Naive thymus-derived CD8-positive, alpha-beta T cell (primary cell): ENCODE results near the gene RETREG3. TPM values are rescaled to one million over a fixed set of nuclear protein-coding genes. Genes with fewer than 3 reads are reported as not detected.

Experiments used
- ATAC-seq, 2 donors: fragments of 150-1000 bp; cut with Tn5 transposase in 1 of 2; sonication (Bioruptor Pico), chemical (Tn5 transposase) in 1 of 2; 1 replicate in 1 of 2; 2 replicates in 1 of 2; pipeline ENCODE4 v1.10.0; 2021; ENCODE audit warnings: mild to moderate bottlenecking in 2 of 2, moderate library complexity in 2 of 2
- POLR2A ChIA-PET: fragments of 350-600 bp; sonication (Branson Sonifier 250); formaldehyde crosslinking; loops from one replicate; lab custom pipeline; 2021; ENCODE audit warnings: antibody characterized with exemption; lab: Charles Lee
- DNase-seq, 10 donors: peaks; one replicate each; pipeline versions ENCODE4 v3.0.0 to v3.0.0-alpha.2; 2020 to 2022
- H3K27ac Mint-ChIP-seq, 10 donors: one replicate each; pipeline ENCODE4 v1.8.0; 2020 to 2022; ENCODE audit warnings: mild to moderate bottlenecking in 10 of 10, mixed read lengths in 10 of 10, moderate library complexity in 4 of 10, inconsistent platforms in 1 of 10
- H3K27me3 Mint-ChIP-seq, 5 donors: one replicate each; pipeline ENCODE4 v1.8.0; 2021 to 2022; ENCODE audit warnings: mixed read lengths in 5 of 5
- H3K36me3 Mint-ChIP-seq, 3 donors: one replicate each; pipeline ENCODE4 v1.8.0; 2020 to 2022; ENCODE audit warnings: mixed read lengths in 3 of 3, mild to moderate bottlenecking in 2 of 3, inconsistent platforms in 1 of 3
- H3K4me1 Mint-ChIP-seq, 4 donors: one replicate each; pipeline ENCODE4 v1.8.0; 2021 to 2022; ENCODE audit warnings: mixed read lengths in 4 of 4
- H3K4me3 Mint-ChIP-seq, 10 donors: one replicate each; pipeline ENCODE4 v1.8.0; 2020 to 2022; ENCODE audit warnings: mild to moderate bottlenecking in 10 of 10, mixed read lengths in 10 of 10, moderate library complexity in 6 of 10, inconsistent platforms in 1 of 10
- H3K9me3 Mint-ChIP-seq, 9 donors: one replicate each; pipeline ENCODE4 v1.8.0; 2020 to 2022; ENCODE audit warnings: mixed read lengths in 9 of 9, mild to moderate bottlenecking in 3 of 9, inconsistent platforms in 1 of 9, moderate library complexity in 1 of 9
- polyA plus RNA-seq, 3 donors: library from polyadenylated mRNA; unstranded; fragments of 300-500 nt; fragmentation: Illumina TruSeq; gene quantifications; one replicate each; pipeline ENCODE4 v1.2.3, GENCODE V29; 2021
- total RNA-seq, 8 experiments: library from RNA in 2 of 8; stranded (reverse) in 2 of 8; gene quantifications; one replicate each; pipeline ENCODE4 v1.2.3 and lab custom pipeline; 2021 to 2026

RETREG3 gene
- total and polyA plus RNA-seq, 5 experiments from 2014 or later = 119 to 147 (median 131) TPM

DNA sequence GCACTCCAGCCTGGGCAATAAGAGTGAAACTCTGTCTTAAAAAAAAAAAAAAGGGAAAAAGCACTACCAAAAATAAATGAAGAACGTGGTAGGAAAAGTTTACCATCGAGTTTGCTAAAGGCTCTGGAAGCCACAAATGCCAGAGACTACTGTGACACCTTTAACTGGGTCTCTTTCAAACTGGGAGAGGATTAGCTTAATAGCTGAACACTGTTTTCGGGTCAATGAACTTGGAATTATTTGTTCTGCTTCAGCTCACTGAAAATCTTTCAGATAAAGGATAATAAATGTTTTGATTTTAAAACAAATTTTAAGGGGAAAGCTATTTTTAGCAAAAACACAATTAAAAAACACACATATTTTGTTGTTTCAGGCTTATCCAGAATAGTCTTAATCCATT, 1.4 kb downstream of the RETREG3 start:
- POLR2A ChIA-PET = interaction anchor here (0.6 to 3.3 kb wide), 15 partner anchors 15 to 391 kb away, joined by 3 to 26 read pairs (median 5); partner anchors contain the start of genes MLX, NAGLU, PSMC3IP and RPL27
- H3K36me3 Mint-ChIP-seq = peaks cover 3 to 48% (median 8%) of the 10 kb centered on the region in 3 donors
- H3K9me3 Mint-ChIP-seq = no peaks in the 10 kb centered on the region
- H3K4me1 Mint-ChIP-seq = peaks cover 34 to 65% (median 62%) of the 10 kb centered on the region in 4 donors
- H3K27ac Mint-ChIP-seq = peak overlapping the region in 9 of 10 donors; percentile 82 to 100 (median 99)
- H3K27me3 Mint-ChIP-seq = no peaks in the 10 kb centered on the region
- ATAC-seq = no peak
- no peak for DNase-seq
- peak overlapping the region; percentile 97 to 100 (median 100) for H3K4me3 Mint-ChIP-seq

DNA sequence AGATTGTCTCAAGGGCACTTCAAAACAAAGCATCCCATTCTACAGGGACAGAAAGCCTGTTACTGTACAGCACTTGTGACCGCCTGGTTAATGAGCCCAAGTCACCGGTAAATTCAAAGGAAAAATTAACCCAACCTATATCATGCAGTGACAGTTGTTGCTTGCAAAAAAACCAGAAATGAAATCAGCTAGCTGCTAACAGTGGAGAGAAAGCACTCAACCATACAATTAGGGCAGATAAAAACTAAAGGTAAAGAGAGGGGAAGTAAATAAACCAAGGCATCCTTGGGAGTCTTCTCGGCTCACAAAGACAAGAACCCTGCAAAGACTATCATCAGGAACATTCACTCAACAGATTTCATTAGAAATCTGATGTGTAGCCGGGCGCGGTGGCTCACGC, 5.9 kb downstream of the RETREG3 start:
- Mint-ChIP-seq H3K27ac (peak overlapping the region in 4 of 10 donors; percentile 6 to 80 (median 34)), H3K4me3 (peak overlapping the region in 6 of 10 donors; percentile 20 to 52 (median 35)), H3K9me3 (no peaks in the 10 kb centered on the region), H3K27me3 (no peaks in the 10 kb centered on the region), H3K4me1 (peaks cover 33 to 80% (median 68%) of the 10 kb centered on the region in 4 donors), H3K36me3 (peaks cover 0 to 69% (median 4%) of the 10 kb centered on the region in 3 donors)
- POLR2A ChIA-PET = no interaction called here
- DNase-seq (no peak), ATAC-seq (no peak)

DNA sequence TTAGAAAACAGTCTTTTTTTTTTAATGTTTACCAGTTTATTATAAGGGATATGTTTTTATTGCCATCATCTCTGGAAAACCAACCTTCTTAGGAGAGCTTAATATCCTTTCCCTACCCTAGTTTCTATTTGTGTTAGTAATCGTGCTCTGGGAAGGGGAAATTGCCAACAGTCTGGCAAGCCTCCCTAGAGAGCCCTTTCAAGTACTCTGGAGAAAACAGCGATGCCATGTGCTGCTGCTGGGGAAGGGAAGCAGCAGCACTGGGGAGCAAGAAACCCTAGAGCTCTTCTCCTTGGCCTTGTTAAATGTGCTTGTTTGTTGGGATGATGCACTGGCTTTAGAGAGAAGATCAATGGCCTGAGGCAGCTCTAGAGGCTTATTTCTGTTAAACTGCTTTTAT, 10.3 kb downstream of the RETREG3 start:
- Mint-ChIP-seq H3K4me3 (peak overlapping the region in 3 of 10 donors; percentile 9 to 52 (median 26)), H3K27me3 (no peaks in the 10 kb centered on the region), H3K9me3 (no peaks in the 10 kb centered on the region), H3K27ac (peak overlapping the region in 4 of 10 donors; percentile 19 to 71 (median 42)), H3K4me1 (peaks cover 14 to 47% (median 35%) of the 10 kb centered on the region in 4 donors), H3K36me3 (peaks cover 0 to 64% (median 5%) of the 10 kb centered on the region in 3 donors)
- POLR2A ChIA-PET = interaction anchor here (1.4 kb wide), 1 partner anchor 10 kb away, joined by 6 read pairs; the partner anchor contains the start of genes RETREG3 and TUBG1
- DNase-seq = no peak
- ATAC-seq = no peak

DNA sequence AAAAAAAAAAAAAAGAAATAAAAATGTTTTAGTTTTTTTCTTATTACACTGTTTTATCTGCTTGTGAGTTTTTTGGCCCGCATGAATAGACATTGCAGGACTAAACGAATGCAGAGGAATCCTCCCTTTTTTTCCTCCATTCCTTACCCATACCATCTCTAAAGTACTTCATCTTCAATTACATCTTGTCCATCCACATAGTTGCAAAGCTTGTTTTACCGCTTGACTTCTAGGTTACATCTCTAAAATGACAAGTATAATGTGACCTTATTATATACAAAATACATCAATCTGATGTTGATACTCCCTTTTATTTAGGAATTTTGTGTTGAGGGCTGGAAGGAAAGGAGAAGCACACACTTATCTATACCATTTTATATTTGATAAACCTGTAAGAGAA, 12.8 kb downstream of the RETREG3 start:
- H3K9me3 Mint-ChIP-seq = no peaks in the 10 kb centered on the region
- no peak for ATAC-seq
- H3K4me1 Mint-ChIP-seq = peaks cover 8 to 44% (median 27%) of the 10 kb centered on the region in 4 donors
- peaks cover 0 to 67% (median 4%) of the 10 kb centered on the region in 3 donors for H3K36me3 Mint-ChIP-seq
- no peaks in the 10 kb centered on the region for H3K27me3 Mint-ChIP-seq
- H3K4me3 Mint-ChIP-seq = no peak overlapping the region
- DNase-seq = no peak
- POLR2A ChIA-PET = interaction anchor here (0.6 kb wide), 1 partner anchor 718 kb away, joined by 3 read pairs; no protein-coding TSS in a partner anchor
- peak overlapping the region in 2 of 10 donors; percentile 0 to 8 for H3K27ac Mint-ChIP-seq

DNA sequence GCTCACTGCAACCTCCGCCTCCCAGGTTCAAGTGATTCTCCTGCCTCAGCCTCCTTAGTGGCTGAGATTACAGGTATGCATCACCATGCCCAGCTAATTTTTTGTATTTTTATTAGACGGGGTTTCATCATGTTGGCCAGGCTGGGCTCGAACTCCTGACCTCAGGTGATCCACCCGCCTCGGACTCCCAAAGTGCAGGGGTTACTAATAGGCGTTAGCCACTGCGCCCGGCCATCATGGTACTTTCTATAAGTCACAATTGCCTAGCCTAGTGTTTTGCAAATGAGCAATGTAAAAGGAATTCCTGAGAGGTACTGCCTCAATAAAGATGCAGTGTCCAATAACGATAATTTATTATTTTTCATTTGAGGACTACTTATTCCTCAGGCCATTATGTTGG, 17.8 kb downstream of the RETREG3 start:
- ATAC-seq (no peak), DNase-seq (no peak)
- Mint-ChIP-seq H3K27me3 (no peaks in the 10 kb centered on the region), H3K36me3 (peaks cover 0 to 80% (median 8%) of the 10 kb centered on the region in 3 donors), H3K4me1 (peaks cover 7 to 21% (median 14%) of the 10 kb centered on the region in 4 donors), H3K4me3 (no peak overlapping the region), H3K9me3 (no peaks in the 10 kb centered on the region), H3K27ac (no peak overlapping the region)
- POLR2A ChIA-PET = interaction anchor here (0.7 to 1.6 kb wide), 4 partner anchors 18 to 77 kb away, joined by 3 to 5 read pairs (median 3); partner anchors contain the start of genes RETREG3 and TUBG1

DNA sequence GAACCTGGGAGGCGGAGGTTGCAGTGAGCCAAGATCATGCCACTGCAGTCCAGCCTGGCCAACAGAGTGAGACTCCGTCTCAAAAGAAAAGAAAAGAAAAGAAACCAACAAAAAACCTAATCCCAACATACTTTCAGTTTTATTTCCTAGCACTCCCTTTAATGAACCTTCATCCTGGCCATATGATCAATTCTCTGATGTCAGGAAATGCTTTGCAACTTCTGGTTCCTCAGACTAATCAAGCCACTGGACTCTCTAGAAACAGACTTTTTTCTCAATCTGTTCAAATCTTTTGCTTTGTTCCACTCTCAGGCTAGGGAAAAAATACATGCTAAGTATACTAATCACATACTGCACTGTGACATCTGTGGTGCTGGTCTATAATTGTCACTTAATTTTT, 18.3 kb downstream of the RETREG3 start:
- Mint-ChIP-seq H3K36me3 (peaks cover 0 to 83% (median 8%) of the 10 kb centered on the region in 3 donors), H3K4me3 (no peak overlapping the region), H3K27me3 (no peaks in the 10 kb centered on the region), H3K9me3 (no peaks in the 10 kb centered on the region), H3K4me1 (peaks cover 6 to 19% (median 13%) of the 10 kb centered on the region in 4 donors), H3K27ac (peak overlapping the region in 3 of 10 donors; percentile 20 to 53 (median 25))
- DNase-seq (no peak), ATAC-seq (no peak)
- POLR2A ChIA-PET = interaction anchor here (0.7 to 1.6 kb wide), 4 partner anchors 19 to 77 kb away, joined by 3 to 5 read pairs (median 3); partner anchors contain the start of genes RETREG3 and TUBG1

DNA sequence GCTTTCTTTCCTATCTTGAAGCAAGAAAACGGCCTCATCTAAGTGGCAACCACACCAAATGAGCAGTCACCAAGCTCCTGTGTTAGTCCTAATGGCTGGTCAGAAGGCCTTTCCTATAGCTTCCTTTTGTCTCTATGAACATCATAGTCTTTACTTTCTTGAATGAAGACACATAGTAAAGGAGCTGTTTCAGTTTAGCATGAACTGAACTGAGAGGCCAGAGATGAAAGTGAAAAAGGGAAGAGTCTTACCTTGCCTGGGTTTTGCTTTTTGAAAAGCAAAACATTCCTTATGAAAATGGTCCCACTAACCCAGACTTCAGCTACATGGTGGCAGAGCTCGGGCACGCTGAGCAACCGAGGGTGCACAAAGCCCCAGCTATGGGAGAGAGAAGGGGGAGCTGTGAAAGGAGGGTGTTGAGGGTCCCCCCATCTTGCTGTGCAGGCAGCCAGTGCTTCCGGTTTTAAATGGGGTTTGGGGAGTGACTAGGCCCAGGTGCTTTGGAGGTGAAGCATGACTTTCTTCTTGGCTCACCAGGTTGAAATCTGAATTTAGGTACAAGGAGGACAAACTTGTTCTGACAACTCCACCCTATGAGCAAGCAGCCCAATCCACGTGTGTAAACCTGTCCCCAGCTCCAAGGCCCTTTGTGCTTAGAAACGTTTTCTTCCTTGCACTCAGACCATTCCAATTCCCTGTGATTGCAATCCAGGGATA, 22.5 kb downstream of the RETREG3 start:
- no peak for DNase-seq
- H3K27ac Mint-ChIP-seq = peak overlapping the region in 7 of 10 donors; percentile 31 to 79 (median 53)
- H3K4me1 Mint-ChIP-seq = peaks cover 3 to 9% (median 7%) of the 10 kb centered on the region in 4 donors
- no peak overlapping the region for H3K4me3 Mint-ChIP-seq
- no peaks in the 10 kb centered on the region for H3K27me3 Mint-ChIP-seq
- no peaks in the 10 kb centered on the region for H3K9me3 Mint-ChIP-seq
- POLR2A ChIA-PET = interaction anchor here (0.5 to 1.0 kb wide), 4 partner anchors 18 to 220 kb away, joined by 3 to 4 read pairs (median 3); partner anchors contain the start of gene RETREG3
- peaks cover 0 to 100% (median 9%) of the 10 kb centered on the region in 3 donors for H3K36me3 Mint-ChIP-seq
- no peak for ATAC-seq

DNA sequence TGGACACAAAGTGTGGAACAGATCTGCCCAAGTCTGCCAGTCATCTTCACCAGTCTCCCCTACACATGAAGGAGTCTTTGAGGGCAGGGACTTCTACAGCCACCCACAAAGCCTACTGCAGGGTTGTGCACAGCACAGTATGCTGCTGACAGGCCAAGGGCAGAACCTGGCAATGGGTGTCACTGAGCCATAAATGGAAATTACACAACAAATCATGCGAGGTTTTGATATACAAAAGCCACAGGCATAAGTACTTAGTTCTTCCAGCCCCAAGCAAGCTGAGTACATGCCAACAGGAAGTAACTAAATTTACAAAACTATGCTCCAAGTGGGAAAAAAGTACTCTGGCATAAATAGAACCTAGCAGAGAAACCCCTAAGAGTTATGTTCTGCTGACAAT, 23.8 kb downstream of the RETREG3 start:
- POLR2A ChIA-PET = interaction anchor here (0.7 to 1.0 kb wide), 2 partner anchors 23 to 34 kb away, joined by 3 to 4 read pairs; partner anchors contain the start of gene RETREG3
- DNase-seq = no peak

DNA sequence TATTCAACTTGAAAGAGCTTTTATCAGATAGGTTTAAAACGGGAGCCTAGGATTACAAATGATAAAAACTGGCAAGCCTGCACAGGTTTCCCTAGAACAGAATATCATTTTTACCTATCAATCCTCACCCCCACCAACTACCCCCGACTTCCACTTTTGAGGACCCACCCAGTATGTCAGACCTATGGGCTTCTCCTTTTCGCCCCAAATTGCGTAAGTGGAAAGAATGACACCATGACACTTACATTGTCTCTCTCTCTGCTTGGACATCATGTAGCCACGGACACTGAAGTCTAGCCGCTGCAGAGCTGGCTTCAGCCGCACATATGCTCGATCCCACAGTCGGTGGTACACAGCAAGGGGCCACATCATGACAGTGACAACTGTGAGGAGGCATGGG, 24.3 kb downstream of the RETREG3 start:
- Mint-ChIP-seq H3K27me3 (no peaks in the 10 kb centered on the region), H3K27ac (peak overlapping the region in 3 of 10 donors; percentile 21 to 62 (median 25)), H3K4me1 (peaks cover 6 to 9% (median 7%) of the 10 kb centered on the region in 4 donors), H3K9me3 (no peaks in the 10 kb centered on the region), H3K4me3 (no peak overlapping the region), H3K36me3 (peaks cover 0 to 99% (median 9%) of the 10 kb centered on the region in 3 donors)
- DNase-seq (no peak), ATAC-seq (no peak)
- POLR2A ChIA-PET = interaction anchor here (0.7 kb wide), 1 partner anchor 33 kb away, joined by 4 read pairs; no protein-coding TSS in a partner anchor

More for the DNA sequence above, 23.8 kb downstream of the RETREG3 start:
- Mint-ChIP-seq H3K4me1 (peaks cover 5 to 9% (median 7%) of the 10 kb centered on the region in 4 donors), H3K9me3 (no peaks in the 10 kb centered on the region), H3K36me3 (peaks cover 0 to 100% (median 9%) of the 10 kb centered on the region in 3 donors), H3K27me3 (no peaks in the 10 kb centered on the region), H3K27ac (no peak overlapping the region), H3K4me3 (no peak overlapping the region)
- no peak for ATAC-seq

DNA sequence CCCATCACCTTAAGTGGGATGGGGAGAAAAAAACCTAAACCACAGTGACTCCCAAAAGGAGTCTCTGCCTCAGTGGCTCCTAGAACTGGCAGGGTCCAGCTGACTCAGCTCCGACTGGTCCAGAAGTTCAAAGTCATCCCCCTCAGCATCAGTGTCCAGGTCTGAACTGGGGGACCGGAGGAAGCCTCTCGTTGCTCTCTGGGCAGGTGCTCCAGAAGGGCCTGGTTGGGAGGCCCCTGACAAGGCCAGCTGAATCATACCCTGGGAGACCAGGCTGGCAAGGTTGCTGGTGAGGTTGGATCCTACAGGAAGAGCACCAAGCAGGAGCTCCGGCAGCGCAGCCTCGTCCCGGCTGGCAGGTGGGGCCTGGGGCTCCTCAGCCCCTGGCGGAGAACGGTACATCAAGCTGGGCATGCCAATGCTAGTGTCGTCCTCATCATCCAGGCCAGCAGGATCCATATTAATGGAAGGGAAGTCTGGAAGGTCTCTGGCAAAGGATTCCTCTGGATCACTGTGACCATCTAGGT, 27.4 kb downstream of the RETREG3 start:
- Mint-ChIP-seq H3K4me1 (peaks cover 9 to 29% (median 24%) of the 10 kb centered on the region in 4 donors), H3K27ac (peak overlapping the region in 1 of 10 donors; percentile 29), H3K27me3 (no peaks in the 10 kb centered on the region), H3K4me3 (no peak overlapping the region), H3K36me3 (peaks cover 0 to 74% (median 6%) of the 10 kb centered on the region in 3 donors), H3K9me3 (no peaks in the 10 kb centered on the region)
- POLR2A ChIA-PET = interaction anchor here (3.1 kb wide), 1 partner anchor 27 kb away, joined by 14 read pairs; the partner anchor contains the start of genes RETREG3 and TUBG1
- no peak for ATAC-seq
- no peak for DNase-seq

DNA sequence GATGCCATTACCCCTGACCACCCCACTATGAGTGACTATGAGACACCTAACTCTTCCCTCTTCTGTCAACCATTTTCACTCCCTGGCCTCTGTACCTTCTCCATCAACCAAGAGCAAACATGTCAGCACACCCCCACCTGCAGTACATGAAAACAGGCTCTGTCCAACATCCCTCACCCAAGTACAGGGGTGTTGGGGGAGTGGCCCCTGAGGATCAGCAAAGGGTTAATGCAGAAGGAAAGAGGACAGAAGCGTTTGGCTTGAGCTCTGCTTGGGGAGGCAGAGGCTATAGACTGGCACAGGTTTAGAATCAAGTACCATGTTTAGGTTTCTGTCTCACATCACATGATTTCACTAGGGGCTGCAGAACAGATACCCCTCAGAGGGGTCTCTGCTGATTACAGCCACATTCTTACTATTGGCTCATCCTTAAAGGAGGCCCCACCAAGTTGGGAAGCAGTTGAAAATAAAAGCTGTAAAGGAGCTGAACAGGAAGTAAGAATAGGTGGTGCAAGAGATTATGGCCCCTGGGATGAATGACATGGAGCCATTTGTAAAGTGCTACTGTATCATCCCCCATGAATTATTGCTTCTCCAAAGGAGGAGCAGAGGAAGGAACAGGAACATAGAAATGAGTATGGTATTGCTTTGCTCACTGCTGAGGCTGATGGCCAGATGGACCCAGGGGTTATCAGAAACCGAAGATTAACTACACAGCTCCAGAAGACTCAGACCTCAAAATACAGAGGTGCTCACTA, 29.2 kb downstream of the RETREG3 start:
- ATAC-seq (no peak), DNase-seq (no peak)
- Mint-ChIP-seq H3K36me3 (peaks cover 0 to 63% (median 6%) of the 10 kb centered on the region in 3 donors), H3K9me3 (no peaks in the 10 kb centered on the region), H3K4me3 (peak overlapping the region in 5 of 10 donors; percentile 2 to 59 (median 48)), H3K27ac (peak overlapping the region in 8 of 10 donors; percentile 20 to 80 (median 56)), H3K27me3 (no peaks in the 10 kb centered on the region), H3K4me1 (peaks cover 14 to 34% (median 32%) of the 10 kb centered on the region in 4 donors)
- POLR2A ChIA-PET = interaction anchor here (0.6 to 4.8 kb wide), 3 partner anchors 13 to 127 kb away, joined by 3 to 41 read pairs (median 14); partner anchors contain the start of genes MLX, RETREG3 and TUBG1
